GM21619 (cell line): ENCODE measurements around the gene TICRR.
"Not testable (repeated sequence)": the region's sequence is repeated elsewhere in the genome, so short reads cannot be mapped to it uniquely, and the experiment has no call there.

Experiments used
- ATAC-seq: cut with Tn5 transposase; IDR thresholded peaks from one replicate; pipeline ENCODE4 v1.9.1; 2021; ENCODE audit not compliant: unreplicated experiment

Gene TICRR

DNA sequence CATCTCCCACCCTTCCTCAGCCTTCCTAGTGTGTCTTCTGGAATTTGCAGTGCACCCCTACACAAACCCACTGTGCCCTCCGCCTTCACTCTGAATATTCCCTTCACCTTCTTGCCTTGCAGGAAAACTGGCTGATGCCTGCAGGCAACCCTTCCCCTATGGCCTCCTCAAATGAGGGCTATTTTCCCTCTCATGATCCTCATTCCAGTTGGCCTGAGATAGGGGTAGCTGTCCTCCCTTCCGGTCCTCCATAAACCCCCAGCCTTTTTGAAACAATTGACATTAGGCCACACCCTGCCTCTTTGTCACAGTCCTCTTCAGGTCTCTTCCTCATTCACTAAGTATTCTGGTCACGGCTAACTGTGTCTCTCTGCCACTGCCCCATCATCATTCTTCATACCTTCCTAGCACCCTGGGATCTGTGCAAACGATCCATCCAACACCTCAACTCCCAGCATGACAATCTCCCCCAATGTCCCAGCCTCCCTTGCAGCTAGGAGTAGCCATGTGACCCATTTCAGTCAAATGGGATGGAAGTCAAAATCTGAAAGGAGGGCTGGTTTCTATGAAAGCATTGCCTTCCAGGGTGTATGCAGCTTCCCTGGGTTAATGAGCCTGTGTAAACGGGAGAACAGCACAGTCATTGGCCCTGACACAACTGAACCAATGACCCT, 8.5 kb upstream of the TICRR start:
- ATAC-seq: no peak

DNA sequence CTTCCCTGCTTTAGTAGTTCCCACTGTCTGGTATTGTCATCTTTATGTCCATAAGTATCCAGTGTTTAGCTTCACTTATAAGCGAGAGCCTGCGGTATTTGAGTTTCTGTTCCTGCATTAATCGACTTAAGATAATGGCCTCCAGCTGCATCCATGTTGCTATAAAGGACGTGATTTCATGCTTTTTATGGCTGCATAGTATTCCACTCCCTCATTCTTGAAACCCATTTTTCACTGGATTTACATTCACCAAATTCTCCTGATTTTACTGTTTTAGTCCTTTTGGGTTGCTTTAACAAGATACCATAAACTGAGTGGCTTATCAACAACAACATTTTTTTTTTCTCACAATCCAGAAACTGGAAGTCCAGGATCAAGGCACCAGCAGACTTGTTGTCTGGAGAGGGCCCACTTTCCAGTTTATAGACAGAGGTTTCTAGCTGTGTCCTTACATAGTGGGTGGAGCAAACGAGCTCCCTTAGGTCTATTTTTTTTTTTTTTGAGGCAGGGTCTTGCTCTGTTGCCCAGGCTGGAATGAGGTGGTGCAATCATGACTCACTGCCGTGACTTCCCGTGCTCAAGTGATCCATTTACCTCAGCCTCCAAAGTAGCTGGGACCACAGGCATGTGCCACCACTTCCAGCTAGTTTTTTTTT, 6.1 kb upstream of the TICRR start:
- ATAC-seq: no peak

DNA sequence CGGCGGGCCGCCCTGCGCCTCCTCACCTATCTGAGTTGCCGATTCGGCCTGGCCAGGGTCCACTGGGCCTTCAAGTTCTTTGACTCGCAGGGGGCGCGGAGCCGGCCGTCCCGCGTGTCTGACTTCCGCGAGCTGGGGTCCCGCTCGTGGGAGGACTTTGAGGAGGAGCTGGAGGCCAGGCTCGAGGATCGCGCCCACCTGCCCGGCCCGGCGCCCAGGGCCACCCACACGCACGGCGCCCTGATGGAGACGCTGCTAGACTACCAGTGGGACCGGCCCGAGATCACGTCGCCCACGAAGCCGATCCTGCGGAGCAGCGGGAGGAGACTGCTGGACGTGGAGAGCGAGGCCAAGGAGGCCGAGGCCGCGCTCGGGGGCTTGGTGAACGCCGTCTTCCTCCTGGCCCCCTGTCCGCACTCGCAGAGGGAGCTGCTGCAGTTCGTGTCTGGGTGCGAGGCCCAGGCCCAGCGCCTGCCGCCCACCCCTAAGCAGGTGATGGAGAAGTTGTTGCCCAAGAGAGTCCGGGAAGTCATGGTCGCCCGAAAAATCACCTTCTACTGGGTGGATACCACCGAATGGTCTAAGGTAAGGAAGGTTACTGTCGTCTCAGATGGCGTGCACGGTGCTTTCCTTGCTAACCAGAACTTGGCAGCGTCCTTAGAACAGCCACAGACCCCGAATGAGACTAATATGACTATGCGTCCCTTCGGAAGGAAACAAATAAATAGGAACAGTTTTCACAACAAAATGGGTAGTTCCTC, 567 bp downstream of the TICRR start:
- peak; percentile 16 for ATAC-seq

DNA sequence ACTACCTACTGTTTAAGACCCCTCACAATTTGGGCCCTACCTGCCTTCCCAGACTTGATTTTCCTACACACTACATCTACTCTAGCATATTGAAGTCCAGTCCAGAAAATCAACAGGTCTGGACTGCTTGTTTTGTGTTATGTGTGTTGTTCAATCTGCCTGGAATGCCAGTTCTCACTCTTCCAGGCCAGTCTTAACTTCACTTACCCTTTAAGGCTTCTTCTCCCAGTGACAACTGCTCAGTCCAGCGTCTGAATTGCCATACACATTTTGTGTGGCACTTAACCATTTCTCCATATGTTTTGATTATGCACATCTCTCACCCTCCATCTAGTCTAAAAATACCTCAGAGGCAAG, 1.1 kb downstream of the TICRR start:
- ATAC-seq: no peak

DNA sequence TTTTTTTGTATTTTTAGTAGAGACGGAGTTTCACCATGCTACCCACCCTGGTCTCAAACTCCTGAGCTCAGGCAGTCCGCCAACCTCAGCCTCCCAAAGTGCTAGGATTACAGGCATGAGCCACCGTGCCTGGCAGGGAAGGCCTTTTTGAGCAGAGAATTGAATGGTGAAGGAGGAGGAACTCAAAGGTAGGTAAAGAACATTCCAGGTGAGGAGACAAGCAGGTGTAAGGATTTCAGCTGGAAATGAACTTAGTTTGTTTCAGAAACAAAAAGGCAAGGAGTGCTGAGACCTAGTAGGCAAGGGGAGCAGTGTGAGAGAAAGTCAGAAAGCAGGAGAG, 2.5 kb downstream of the TICRR start:
- no peak for ATAC-seq

DNA sequence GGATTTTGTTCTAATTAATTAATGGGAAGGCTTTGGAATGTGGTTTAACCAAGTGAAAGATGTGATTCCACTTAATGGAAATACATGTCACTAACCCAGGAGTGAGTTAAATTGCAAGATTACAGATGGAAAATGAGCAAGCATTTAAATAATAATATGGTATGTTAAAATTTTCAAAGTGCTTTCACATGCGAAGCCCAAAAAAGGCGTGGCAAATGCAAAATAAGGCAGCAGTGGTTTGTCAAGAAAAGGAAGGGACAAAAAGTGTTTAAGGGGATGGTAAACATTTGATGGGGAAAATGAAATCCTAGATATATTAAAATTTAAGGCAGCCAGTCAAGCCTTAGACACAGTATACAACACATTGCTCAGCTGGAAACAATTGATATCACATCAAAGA, 2.9 kb downstream of the TICRR start:
- ATAC-seq: no peak

DNA sequence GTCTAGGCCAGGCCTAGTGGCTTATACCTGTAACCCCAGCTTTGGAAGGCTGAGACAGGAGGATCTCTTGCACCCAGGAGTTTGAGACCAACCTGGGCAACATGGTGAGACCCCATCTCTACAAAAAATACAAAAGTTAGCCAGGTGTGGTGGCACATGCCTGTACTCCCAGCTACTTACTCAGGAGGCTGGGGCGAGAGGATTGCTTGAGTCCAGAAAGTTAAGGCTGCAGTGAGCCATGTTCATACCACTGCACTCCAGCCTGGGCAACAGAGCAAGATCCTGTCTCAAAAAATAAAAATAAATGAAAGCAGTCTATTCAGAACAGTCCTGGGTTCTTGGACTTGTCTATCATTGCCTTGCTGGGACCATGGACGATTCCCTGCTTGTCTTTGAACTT, 5.5 kb downstream of the TICRR start:
- not testable (repeated sequence) for ATAC-seq

DNA sequence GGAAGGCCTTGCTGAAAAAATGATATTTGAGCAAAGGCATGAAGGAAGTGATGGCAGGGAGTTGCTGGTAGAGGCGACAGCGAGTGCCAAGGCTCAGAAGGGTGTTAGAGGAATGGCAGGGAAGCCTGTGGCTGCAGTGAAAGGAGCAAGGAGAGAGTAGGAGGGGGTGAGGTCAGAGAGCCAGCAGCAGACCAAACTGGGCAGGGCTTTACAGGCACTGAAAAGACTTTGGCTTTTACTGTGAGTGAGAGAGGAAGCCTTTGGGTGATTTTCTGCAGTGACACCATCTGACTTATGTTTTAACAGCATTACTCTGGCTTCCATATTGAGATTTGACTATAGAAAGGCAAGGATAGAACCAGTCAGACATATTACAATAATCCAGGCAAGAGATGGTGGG, 11.4 kb downstream of the TICRR start:
- ATAC-seq: no peak

DNA sequence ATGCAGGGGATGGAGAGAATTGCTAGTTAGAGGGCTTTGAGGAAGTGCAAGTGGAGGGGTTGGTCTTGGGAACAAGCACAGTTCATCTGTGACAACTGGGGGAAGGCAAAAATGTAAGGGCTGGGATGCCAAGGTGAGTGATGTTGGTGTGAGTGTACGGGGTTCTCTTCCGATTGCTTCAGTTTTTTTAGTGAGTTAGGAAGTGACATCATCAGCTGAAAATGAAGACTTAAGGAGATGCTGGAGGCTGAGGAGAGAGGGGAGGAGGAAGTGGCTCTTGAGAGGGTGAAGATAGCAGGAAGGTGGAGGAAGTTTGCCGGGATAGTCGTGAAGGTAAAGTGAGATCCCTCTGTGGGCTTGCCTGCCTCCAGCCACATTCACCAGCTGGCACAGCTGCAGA, 12.7 kb downstream of the TICRR start:
- ATAC-seq: no peak

DNA sequence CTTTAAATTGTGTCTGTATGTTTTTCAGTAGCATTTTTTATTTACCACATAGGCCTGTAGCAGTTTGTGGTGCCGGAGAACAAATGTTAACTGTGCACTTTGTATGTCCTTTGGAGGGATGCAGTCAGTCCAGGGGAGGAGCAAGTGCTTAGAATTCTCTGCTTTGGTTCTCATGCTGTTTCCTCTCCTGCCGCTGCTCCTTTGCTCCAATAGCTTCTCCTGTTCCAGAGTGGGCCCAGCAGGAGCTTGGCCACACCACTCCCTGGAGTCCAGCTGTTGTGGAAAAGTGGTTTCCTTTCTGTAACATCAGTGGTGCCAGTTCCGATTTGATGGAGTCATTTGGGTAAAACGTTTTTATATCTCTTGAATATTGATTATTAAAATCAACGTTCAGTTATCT, 16.6 kb downstream of the TICRR start:
- no peak for ATAC-seq

DNA sequence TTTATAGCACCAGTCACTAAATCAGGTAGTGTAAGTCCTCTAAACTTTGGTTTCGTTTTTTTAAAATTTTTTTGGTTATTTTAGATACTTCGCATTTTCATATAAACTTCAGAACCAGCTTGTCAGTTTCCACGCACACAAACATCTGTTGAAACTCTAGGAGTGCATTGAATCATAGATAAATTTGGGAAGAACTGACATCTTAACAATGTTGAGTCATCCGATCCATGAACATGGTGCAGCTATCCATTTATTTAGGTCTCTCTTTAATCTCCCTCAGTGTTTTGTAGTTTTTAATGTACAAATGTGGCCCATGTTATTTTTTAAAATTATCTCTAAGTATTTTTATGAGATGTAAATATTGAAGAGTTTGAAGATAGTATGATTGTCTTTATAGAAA, 17.7 kb downstream of the TICRR start:
- no peak for ATAC-seq

DNA sequence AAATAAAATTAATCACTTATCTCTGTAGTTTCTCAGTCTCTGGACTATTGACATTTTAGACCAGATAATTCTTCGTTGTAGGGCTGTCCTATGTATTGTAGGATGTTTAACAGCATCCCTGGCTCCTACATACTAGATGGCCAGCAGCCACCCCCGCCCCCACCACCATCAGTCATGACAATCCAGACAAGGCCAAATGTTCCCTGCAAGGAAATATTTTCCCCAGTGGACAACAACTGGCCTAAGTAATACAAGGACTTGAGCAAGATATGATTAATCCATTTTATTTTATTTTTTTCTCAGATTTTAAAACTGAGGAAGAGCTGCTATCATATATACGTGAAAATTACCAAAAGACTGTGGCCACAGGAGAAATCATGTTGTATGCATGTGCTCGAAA, 23.8 kb downstream of the TICRR start:
- no peak for ATAC-seq

DNA sequence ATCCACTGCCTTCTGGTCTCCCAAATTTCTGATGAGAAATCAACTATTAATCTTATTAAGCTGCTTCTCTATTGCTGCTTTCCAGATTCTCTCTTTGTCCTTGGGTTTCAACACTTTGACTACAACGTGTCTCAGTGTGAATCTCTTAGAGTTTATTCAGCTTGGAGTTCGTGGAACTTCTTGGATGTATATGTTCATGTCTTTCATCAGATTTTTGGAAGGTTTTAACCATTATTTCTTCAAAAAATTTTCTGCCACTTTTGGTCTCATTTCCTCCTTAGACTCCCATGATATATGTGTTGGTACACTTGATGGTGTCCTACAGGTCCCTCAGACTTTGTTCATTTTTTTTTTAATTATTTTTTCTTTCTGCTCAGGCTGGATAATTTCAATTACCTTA, 36.0 kb downstream of the TICRR start:
- no peak for ATAC-seq

DNA sequence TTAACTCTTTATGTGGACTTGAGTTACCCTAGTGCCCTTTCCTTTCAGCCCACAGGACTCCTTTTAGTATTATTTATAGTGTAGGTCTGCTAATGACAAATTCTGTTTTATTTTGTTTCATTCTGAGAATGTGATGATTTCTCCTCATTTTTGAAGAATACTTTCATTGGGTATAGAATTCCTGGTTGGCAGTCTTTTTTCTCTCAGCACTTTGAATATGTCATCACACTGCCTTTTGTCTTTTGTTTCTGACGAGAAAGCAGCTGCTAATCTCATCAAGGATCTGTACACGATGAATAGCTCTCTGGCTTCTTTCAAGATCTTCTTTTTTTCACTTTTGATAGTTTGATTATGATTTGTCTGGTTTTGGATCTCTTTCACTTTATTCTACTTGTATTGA, 37.8 kb downstream of the TICRR start:
- no peak for ATAC-seq

DNA sequence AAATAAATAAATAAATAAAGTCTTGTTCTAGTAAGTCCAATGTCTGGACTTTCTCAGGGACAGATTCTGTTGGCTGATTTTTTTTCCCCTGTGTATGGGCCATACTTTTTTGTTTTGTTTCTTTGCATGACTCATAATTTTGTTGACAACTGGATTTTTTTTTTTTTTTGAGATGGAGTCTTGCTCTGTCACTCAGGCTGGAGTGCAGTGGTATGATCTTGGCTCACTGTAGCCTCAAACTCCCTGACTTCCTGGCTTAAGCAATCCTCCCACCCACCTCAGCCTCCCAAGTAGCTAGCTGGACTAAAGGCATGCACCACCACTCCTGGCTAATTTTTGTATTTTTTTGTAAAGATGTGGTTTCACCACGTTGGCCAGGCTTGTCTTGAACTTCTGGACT, 38.9 kb downstream of the TICRR start:
- ATAC-seq: no peak

DNA sequence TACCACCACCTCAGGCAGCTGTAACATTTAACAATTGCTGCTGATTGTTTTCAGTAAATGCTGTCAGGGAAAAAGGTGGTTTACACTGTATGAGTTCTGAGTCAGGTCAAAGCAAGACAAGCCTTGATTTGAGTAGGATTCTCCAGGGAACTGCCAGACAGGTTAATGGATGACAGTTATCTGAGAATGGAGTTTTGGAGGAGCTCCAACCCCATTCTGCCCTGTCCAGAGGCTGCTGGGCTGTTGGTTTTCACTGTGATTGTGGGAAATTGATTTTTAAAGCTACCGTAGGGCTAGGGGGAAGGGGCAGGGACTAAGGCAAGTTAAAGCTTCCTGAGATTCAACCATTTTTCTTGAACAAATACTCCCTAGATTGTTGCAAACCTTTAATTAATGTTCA, 39.9 kb downstream of the TICRR start:
- ATAC-seq: no peak

DNA sequence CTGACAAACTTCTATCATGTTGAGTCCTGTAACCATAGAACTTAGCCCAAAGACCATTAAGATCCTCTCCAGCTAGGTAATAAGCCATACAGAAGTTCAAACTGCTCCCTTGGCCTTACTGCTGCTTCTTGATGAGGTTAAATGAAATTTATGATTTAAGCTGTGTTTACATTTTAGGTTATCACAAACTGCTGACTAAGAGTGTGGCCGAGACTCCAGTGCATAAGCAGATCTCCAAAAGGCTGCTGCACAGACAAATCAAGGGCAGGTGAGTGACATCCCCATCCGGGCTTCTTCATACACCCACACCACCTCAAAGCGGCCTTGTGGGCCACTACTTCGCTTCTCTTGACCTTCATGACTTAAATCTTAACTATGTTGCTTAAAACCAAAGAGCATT, 41.0 kb downstream of the TICRR start:
- no peak for ATAC-seq

DNA sequence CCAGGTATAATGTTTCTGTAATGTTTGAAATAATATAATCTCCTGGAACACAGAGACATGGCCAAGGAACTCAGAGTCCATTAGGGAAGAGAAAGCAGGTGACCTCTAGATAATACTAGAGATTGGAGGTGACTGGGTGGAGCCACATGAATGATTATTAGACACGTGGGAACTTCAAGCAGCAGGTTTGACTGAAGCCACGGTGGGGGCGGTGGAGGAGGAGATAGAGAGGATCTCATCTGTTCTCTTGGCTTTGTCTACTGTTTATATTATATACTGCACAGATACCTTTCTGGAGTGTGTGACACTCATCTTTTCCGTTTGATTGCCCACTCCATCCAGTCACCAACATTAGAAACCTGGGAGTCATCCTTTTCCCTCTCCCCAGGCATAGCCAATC, 46.3 kb downstream of the TICRR start:
- no peak for ATAC-seq

DNA sequence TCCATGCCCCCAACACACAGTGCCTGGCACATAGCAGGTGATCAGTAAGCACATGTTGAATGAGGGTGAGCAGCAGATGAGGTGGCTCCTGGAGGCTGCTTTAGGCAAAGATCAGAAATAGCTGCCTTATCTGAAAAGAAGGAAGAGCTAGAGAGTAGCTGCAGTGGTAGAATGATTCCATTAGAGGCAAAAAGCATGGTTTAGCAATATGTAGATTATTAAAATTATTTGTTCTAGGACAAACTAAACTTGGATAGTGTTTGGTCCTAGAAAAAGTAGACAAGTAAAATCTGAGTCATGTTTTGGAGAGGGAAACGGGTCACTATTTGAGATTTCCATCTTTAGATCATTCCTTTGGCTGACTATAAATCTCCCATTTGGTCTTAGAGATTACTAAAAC, 47.9 kb downstream of the TICRR start:
- ATAC-seq: no peak

DNA sequence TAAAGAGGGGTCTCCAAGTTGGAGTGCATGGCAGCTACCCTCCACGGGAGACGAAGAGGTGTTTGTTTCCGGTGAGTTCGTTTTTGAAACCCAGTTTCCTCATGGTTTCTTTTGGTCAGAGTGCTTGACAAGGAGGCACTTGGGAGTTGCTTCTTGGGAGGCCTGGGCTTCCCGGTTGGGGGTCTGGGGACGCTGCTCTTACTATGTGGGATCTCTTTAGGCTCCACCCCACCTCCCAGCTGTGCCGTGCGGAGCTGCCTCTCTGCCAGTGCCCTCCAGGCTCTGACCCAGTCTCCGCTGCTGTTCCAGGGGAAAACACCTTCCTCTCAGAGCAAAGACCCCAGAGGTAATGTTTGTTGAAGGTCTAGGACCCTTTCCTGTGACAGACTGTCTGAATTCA, 50.4 kb downstream of the TICRR start:
- ATAC-seq: no peak

DNA sequence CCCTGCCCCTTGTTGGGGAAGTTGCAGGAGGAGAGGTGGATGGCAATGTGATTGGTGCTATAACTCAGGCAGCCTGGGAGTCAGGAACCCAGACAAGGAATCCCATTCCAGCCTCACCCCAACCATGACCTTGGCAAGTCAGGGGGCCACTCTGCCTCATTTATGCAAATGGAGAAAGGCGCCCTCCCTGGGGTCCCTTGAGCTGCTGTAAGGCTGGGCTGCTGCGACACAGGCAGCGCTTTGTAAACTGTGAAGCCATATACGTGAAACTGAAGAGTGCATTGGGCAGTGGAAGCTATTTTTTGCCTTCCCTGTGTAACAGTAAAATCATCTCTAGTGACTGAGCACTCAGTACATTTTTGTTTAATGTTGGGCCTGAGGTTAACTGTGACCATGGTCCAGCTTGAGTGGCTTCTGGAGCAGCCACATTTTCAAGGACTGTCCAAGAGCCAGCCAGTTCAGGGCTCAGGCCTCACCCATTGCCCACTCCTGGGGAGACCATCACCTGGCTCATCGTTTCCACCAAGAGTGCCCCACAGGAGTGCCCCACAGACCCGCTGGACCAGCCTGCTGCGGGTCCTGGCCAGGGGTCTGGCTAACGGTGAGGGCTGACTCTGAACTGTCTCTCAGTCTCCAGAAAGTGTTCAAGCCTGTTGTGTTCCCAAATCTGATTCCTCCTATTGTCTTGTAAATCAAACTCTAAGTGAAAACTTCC, 52.1 kb downstream of the TICRR start:
- ATAC-seq: no peak

DNA sequence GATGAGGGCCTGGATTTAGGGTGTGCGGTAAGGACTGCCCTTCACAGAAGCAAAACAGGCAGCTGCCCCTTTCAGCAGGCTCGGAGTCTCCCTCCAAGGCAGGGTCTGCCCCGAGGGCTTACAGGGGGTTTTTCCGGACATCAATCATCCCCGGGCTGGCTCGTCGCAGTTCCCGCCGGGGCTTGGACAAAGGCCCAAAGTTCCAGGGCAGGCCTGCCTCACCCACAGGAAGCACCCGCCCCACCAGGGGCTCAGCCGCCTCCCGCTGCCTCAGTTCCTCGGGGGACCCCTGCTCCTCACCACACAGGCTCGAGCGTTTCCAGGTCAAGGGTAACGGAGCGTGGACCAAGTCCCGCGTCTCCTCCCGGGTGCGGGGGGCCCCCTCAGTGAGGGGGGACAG, 53.0 kb downstream of the TICRR start:
- ATAC-seq: no peak
